Suppressor macrophage treated with lipopolysaccharide for 1 hour (primary cell): ENCODE data around the gene FHOD3.

Source experiments
- DNase-seq, 3 donors: peaks; one replicate each; pipeline ENCODE4 v3.0.0-alpha.2; 2020 to 2022

Gene FHOD3

GRCh38 chr18:36323421-36323820 lies 25.9 kb downstream of the FHOD3 start:
- no peak for DNase-seq

- DNase-seq = no peak
Observed at GRCh38 chr18:36325846-36326245, 28.3 kb downstream of the FHOD3 start.

GRCh38 chr18:36326771-36327170 lies 29.3 kb downstream of the FHOD3 start:
- no peak for DNase-seq

GRCh38 chr18:36327352-36328316 lies 30.1 kb downstream of the FHOD3 start:
- DNase-seq = no peak

- no peak for DNase-seq
Observed at GRCh38 chr18:36328385-36328858, 30.9 kb downstream of the FHOD3 start.

- DNase-seq = no peak
Observed at GRCh38 chr18:36328916-36329315, 31.4 kb downstream of the FHOD3 start.

GRCh38 chr18:36329684-36330434 lies 32.3 kb downstream of the FHOD3 start:
- no peak for DNase-seq

- no peak for DNase-seq
Observed at GRCh38 chr18:36330435-36331052, 33.0 kb downstream of the FHOD3 start.

GRCh38 chr18:36331521-36331971 lies 34.0 kb downstream of the FHOD3 start:
- DNase-seq = no peak

- DNase-seq = no peak
Observed at GRCh38 chr18:36333414-36333813, 35.9 kb downstream of the FHOD3 start.

GRCh38 chr18:36334798-36335197 lies 37.3 kb downstream of the FHOD3 start:
- no peak for DNase-seq

- no peak for DNase-seq
Observed at GRCh38 chr18:36335476-36336279, 38.2 kb downstream of the FHOD3 start.

GRCh38 chr18:36337679-36338402 lies 40.3 kb downstream of the FHOD3 start:
- DNase-seq = no peak

- no peak for DNase-seq
Observed at GRCh38 chr18:36338403-36338933, 41.0 kb downstream of the FHOD3 start.

GRCh38 chr18:36340246-36340645 lies 42.7 kb downstream of the FHOD3 start:
- no peak for DNase-seq

GRCh38 chr18:36341944-36342343 lies 44.4 kb downstream of the FHOD3 start:
- no peak for DNase-seq

GRCh38 chr18:36348331-36348730 lies 50.8 kb downstream of the FHOD3 start:
- no peak for DNase-seq

GRCh38 chr18:36348971-36349417 lies 51.5 kb downstream of the FHOD3 start:
- DNase-seq = no peak

- no peak for DNase-seq
Observed at GRCh38 chr18:36349552-36349951, 52.0 kb downstream of the FHOD3 start.

- DNase-seq = no peak
Observed at GRCh38 chr18:36350251-36350651, 52.7 kb downstream of the FHOD3 start.

GRCh38 chr18:36350839-36351469 lies 53.4 kb downstream of the FHOD3 start:
- no peak for DNase-seq
